ENCODE results near the gene BMAL1.

GRCh38 chr11:13269775-13270174 lies 7.8 kb upstream of the BMAL1 start:
- no peak for TF ChIP-seq CTCF (IDR thresholded peaks at IDR 0.05; ENCODE audit: low read depth, low read length, poor library complexity, severe bottlenecking)
- TF ChIP-seq EZH2phosphoT487 (IDR thresholded peaks at IDR 0.05; ENCODE audit: borderline replicate concordance, low read length): no peak
